ENCODE results near the gene SIPA1L2. TPM values are rescaled to one million over a fixed set of nuclear protein-coding genes. Genes with fewer than 3 reads are reported as not detected.

SIPA1L2 gene
- total RNA-seq, 1 donor from 2014 or later: 0.13 TPM

- DNase-seq: no peak
- peaks cover 5% of the 10 kb centered on the region for H3K27me3 Mint-ChIP-seq
- no peak overlapping the region for H3K27ac Mint-ChIP-seq
- no peak for TF ChIP-seq CTCF (IDR thresholded peaks at IDR 0.05)
- no peaks in the 10 kb centered on the region for H3K9me3 Mint-ChIP-seq
- H3K36me3 Mint-ChIP-seq (ENCODE audit: low read depth): no peaks in the 10 kb centered on the region
- ATAC-seq (ENCODE audit: low read depth): no peak
- no peak overlapping the region for H3K4me3 Mint-ChIP-seq
- H3K4me1 Mint-ChIP-seq: no peaks in the 10 kb centered on the region
- intact Hi-C loops (cut with micrococcal nuclease): no loop called here
- ChIA-PET CTCF (no interaction called here), POLR2A (no interaction called here)
Measured at GRCh38 chr1:232610192-232610901, 19.6 kb downstream of the SIPA1L2 start.

GRCh38 chr1:232608427-232608826 is 21.5 kb downstream of the SIPA1L2 start:
- no peak for TF ChIP-seq CTCF (IDR thresholded peaks at IDR 0.05)
- Mint-ChIP-seq H3K27ac (no peak overlapping the region), H3K4me1 (no peaks in the 10 kb centered on the region), H3K4me3 (no peak overlapping the region), H3K9me3 (no peaks in the 10 kb centered on the region), H3K36me3 (ENCODE audit: low read depth) (no peaks in the 10 kb centered on the region), H3K27me3 (no peaks in the 10 kb centered on the region)
- intact Hi-C loops (cut with micrococcal nuclease): no loop called here
- POLR2A ChIA-PET: no interaction called here
- CTCF ChIA-PET: no interaction called here
- DNase-seq (no peak), ATAC-seq (ENCODE audit: low read depth) (no peak)

DNA sequence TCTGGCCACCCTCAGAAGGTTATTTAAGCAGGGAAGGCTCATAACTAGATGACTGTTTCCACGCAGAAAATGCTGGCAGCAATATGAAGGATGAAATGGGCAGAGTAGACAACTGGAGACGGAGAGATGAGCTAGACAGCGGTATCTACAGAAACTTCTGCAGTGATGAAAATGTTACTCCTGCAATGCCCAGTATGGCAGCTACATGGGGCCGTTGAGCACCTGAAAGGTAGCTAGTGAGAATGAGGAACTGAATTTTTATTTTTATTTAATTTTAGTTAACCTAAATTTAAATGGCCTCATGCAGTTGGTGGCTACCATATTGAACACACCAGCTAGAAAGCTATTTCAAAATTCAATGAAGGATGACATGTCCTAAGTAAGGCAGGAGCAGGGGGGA is 27.3 kb downstream of the SIPA1L2 start:
- Mint-ChIP-seq H3K36me3 (ENCODE audit: low read depth) (no peaks in the 10 kb centered on the region), H3K27me3 (no peaks in the 10 kb centered on the region), H3K27ac (no peak overlapping the region), H3K9me3 (no peaks in the 10 kb centered on the region), H3K4me3 (no peak overlapping the region), H3K4me1 (peaks cover 12% of the 10 kb centered on the region)
- intact Hi-C loops (cut with micrococcal nuclease): no loop called here
- TF ChIP-seq CTCF (IDR thresholded peaks at IDR 0.05): no peak
- DNase-seq: no peak
- ATAC-seq (ENCODE audit: low read depth): no peak
- ChIA-PET POLR2A (no interaction called here), CTCF (no interaction called here)

GRCh38 chr1:232600424-232601258 is 29.3 kb downstream of the SIPA1L2 start:
- no peak overlapping the region for H3K4me3 Mint-ChIP-seq
- no peak for ATAC-seq (ENCODE audit: low read depth)
- no peak overlapping the region for H3K27ac Mint-ChIP-seq
- H3K4me1 Mint-ChIP-seq: peaks cover 25% of the 10 kb centered on the region
- no peak for DNase-seq
- CTCF ChIA-PET: no interaction called here
- H3K36me3 Mint-ChIP-seq (ENCODE audit: low read depth): no peaks in the 10 kb centered on the region
- no peak for TF ChIP-seq CTCF (IDR thresholded peaks at IDR 0.05)
- H3K27me3 Mint-ChIP-seq: no peaks in the 10 kb centered on the region
- intact Hi-C loops (cut with micrococcal nuclease): no loop called here
- POLR2A ChIA-PET: no interaction called here
- H3K9me3 Mint-ChIP-seq: no peaks in the 10 kb centered on the region

DNA sequence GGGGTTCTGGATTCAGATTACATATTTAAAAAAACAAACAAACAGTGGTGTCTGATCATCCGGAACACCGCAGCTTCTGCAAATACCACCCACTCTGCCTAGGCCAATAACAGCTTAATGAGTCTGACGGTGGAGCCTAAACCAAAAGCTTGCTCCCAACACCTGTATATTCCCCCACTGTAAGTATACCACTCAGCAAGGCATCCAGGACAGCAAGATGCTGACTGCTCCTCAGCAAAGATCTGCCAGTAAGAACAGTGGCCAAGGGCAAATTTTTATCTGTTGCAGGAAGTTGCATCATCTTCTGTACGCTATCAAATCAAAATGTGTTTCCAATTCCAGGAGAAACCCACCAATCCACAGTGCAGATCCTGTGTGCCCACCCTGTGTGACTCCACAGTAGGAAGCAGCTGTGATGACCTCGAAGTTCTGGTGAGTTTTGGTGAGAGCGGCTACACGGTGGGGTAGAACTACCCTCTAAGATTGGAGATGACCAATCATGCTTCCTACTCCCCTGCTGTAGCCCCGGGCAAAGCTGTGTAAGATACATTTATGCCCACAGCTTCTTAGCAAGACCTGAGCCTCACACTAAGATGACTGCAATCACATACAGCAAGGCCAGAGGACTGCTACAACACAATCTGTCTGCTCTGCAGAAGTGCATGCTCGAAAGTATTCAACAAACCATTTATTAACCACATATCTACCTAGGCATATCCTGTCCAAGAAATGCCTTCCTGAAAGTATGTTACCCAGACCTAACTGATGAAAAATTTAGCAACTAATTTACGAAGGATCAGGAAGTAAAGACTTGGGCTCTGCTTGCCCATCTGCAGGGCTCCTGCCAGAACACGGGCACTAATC is 30.5 kb downstream of the SIPA1L2 start:
- TF ChIP-seq CTCF (IDR thresholded peaks at IDR 0.05): no peak
- H3K27ac Mint-ChIP-seq: no peak overlapping the region
- H3K9me3 Mint-ChIP-seq: no peaks in the 10 kb centered on the region
- no peaks in the 10 kb centered on the region for H3K36me3 Mint-ChIP-seq (ENCODE audit: low read depth)
- H3K4me3 Mint-ChIP-seq: no peak overlapping the region
- DNase-seq (no peak), ATAC-seq (ENCODE audit: low read depth) (no peak)
- ChIA-PET CTCF (no interaction called here), POLR2A (no interaction called here)
- no peaks in the 10 kb centered on the region for H3K27me3 Mint-ChIP-seq
- intact Hi-C loops (cut with micrococcal nuclease): no loop called here
- H3K4me1 Mint-ChIP-seq: peaks cover 25% of the 10 kb centered on the region
